ENCODE results near the gene SP4.
"Not testable (repeated sequence)": the region's sequence is repeated elsewhere in the genome, so short reads cannot be mapped to it uniquely, and the experiment has no call there.

Gene SP4

GRCh38 chr7:21524680-21525079 lies 96.8 kb downstream of the SP4 start:
- no peak for DNase-seq (ENCODE audit: low read depth in 2 of 2)

DNA sequence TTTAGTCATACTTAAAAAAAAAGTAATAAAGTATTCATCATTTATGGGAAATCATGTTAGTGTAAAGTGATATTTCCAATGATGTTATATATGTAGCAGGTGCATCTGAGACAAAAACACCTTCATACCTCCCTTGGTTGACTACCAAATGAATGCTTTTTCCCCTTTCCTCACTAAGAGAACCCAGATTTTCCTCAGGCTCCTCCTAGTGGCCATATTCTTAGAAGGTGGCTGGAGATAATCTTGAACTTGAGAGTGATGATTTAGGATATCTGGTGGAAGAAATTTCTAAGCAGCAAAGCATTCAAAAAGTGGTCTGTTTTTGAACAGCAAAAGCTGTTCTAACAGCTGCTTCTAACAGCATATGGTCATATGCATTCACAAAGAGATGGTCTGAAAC lies 98.1 kb downstream of the SP4 start:
- DNase-seq (ENCODE audit: low read depth in 2 of 2): no peak

DNA sequence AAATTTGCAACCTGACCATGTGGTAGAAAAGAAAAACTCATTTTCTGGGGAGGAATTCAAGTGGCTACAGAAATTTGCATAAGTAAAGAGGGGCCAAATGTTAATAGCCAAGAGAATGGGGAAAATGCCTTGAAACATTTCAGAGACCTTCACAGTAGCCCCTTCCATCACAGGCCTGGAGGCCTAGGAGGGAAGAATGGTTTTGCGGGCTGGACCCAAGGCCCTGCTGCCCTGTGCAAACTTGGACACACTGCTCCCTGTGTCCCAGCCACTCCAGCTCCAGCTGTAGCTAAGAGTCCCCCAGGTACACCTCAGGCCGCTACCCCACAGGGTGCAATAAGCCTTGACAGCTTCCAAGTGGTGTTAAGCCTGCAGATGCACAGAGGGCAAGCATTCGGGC lies 98.6 kb downstream of the SP4 start:
- no peak for DNase-seq (ENCODE audit: low read depth in 2 of 2)

GRCh38 chr7:21532485-21532884 lies 104.6 kb downstream of the SP4 start:
- DNase-seq (ENCODE audit: low read depth in 2 of 2): not testable (repeated sequence)

- DNase-seq (ENCODE audit: low read depth in 2 of 2): not testable (repeated sequence)
These were observed 105.8 kb downstream of the SP4 start for GRCh38 chr7:21533646-21534045.

GRCh38 chr7:21536445-21537118 lies 108.7 kb downstream of the SP4 start:
- not testable (repeated sequence) for DNase-seq (ENCODE audit: low read depth in 2 of 2)

DNA sequence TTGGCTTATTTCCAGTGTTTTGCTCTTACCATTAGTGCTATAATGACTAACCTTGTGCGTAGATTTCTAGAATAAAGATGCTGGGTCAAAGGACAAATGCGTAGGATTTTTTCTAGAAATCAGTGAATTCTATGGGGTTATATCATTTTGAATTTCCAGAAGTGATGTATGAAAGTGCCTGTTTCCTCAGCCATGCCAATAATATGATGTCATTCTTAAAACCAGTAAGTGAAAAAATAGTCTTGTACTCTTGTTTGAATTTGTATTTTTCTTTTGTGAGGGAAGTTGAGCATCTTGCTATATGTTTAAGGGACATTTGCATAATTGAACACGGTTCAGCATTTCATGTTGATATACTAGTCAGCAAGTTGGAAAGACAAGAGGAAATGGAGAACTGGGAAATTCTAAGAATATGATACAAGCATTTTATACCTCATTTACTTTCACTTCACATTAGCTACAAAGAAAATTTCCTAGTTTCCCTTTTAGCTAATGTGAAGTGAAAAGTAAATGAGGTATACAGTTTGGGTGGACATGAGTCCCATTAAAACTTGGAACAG lies 111.1 kb downstream of the SP4 start:
- no peak for DNase-seq (ENCODE audit: low read depth in 2 of 2)

- no peak for DNase-seq (ENCODE audit: low read depth in 2 of 2)
These were observed 115.1 kb downstream of the SP4 start, which contains the start of gene DNAH11 for GRCh38 chr7:21542891-21543527. Gene DNAH11 (plus strand): TSS chr7:21543039. CDS start chr7:21543246, 207 bp downstream.

DNA sequence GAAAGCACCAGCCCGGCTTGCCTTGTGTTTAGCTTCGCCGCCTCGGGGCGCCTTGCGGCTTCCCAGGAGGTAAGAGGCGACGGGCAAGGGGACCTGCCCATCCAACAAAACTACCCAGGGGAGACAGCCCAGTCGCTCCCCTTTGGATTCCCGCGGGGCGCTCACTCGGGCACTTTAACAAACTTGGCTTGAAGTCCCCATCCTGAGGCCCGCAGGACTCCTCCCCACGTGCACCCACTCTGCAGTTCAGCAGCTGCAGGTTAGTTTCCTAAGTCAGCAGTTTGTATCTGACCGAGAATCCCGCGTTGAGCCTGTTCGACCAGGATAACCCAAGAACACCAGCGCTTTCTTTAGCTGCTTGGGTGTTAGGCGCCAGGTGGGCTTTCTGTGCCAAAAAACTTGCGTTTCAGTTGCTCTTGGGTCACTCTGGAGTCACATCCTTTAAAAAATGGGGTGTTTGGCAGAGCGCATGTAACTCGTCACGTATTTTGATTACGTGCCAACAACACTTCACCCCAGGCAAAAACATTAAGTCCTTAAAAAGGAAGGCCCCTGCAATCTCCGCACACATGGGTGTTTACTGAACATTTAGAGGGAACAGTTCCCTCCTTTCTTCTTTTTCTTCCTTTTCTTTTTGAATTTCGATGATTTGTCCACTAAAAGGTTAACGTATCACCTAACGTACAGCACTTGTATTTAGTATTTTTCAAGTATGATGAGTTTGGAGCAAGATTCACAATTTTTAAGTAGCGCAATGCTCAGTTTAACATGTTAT lies 115.8 kb downstream of the SP4 start:
- no peak for DNase-seq (ENCODE audit: low read depth in 2 of 2)

DNA sequence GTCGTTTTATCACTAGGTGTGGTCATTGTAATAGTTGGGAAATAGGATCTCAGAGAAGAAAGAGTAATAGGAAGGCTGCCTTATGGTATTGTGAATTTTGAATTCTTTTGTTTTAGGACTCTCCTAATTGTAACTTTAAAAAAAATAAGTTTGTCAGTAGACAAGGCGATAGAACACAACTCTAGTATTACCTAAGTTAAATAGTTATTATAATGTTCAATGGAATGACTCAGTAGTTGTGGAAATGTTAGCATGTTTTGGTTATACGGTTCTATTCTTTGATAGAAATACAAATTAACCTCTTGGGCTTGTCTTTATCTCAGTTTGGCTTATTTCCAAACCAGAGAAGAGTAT lies 116.4 kb downstream of the SP4 start:
- DNase-seq (ENCODE audit: low read depth in 2 of 2): no peak

DNA sequence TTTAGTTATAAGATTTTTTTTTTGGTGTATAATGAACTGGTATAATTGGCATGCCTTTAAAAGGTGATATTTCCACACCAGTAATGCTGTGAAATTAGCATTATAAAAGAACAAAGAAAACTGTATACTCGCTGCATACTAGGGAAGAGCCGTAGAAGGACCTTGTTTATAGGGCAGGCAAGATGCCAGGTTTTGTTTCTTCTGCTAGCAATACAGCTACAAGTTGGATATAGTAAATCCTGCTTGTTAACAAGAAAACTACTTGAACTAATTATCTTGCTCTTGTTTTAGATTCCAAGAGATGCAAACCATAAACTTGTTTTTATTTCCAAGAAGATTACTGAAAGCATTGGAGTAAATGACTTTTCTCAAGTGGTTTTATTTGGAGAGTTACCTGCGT lies 116.8 kb downstream of the SP4 start:
- no peak for DNase-seq (ENCODE audit: low read depth in 2 of 2)

DNA sequence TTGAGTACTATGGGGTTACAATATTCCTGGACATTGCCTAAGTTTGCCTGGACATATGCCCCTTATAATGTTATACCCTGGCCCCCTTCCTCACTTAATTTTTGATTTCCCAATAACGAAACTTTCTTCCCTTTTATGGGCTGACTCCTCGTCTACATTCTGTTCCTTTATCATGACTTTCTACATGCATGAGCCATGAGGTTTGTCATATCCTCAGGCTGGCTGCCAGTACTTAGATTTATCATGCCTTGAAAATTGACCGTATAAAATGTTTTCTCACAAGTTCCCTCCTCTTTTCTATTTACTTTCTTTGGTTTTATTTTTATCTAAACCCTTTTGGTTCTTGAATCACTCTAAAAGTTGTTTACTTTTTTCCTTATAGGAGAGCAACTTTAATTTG lies 119.6 kb downstream of the SP4 start:
- no peak for DNase-seq (ENCODE audit: low read depth in 2 of 2)

DNA sequence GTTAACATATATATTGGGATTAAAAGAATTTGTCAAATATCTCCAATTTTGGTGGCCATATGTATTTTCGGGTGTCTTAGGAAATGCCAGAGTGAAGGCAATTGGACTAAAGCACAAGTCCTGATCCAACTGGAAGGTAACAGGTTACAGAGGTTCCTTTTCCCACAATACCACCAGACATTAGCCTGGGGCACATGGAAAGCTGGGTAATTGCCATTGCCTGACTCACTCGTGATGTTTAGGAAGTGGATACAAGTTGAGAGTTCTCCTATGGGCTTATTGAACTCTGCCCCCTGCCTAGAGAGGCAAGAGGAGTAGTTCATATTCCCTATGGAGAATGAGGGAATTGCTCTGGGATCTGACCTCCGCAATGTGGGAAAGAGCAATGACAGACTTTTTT lies 120.6 kb downstream of the SP4 start:
- no peak for DNase-seq (ENCODE audit: low read depth in 2 of 2)

DNA sequence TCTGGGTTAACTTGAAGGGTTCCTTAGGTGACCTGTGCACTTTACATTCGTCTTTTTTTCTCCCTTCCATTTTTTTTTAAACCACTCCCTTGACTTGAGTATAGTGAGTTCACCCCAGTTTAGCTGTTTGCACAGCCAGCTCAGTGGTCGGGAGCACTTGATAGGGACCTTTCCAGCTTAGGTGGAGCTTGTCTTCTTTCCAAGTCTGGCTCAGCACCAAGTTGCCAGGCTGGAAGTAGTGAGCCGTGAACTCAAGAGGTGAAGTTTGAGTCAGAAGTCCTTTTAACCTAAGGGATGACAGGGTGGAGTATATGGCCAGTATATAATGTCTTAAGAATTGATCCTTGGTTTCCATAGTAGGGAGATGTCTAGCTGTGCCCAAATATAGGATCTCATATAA lies 122.2 kb downstream of the SP4 start:
- no peak for DNase-seq (ENCODE audit: low read depth in 2 of 2)

GRCh38 chr7:21550821-21551531 lies 123.1 kb downstream of the SP4 start:
- DNase-seq (ENCODE audit: low read depth in 2 of 2): no peak

- DNase-seq (ENCODE audit: low read depth in 2 of 2): no peak
These were observed 134.5 kb downstream of the SP4 start for GRCh38 chr7:21562385-21562784.

Data from fibroblast of skin of left biceps (primary cell).